SU-DHL-6 (cell line): ENCODE results near the gene NTMT2.

Experiments used
- EZH2phosphoT487 ChIP-seq: fragments of 200-600 bp; sonication (generic), shearing (Covaris generic); conservative IDR thresholded peaks from 2 replicates; pipeline ENCODE4 v1.6.1; 2018; ENCODE audit warnings: mild to moderate bottlenecking, antibody characterized with exemption, low read length, moderate library complexity, mixed read lengths
- TF ChIP-seq, protein P1 (sequence below): fragments of 200-600 bp; sonication (generic); IDR thresholded peaks from one replicate; pipeline ENCODE4 v1.5.1; 2017; ENCODE audit warnings: antibody characterized with exemption, mild to moderate bottlenecking, low read length, moderate library complexity; ENCODE audit not compliant: insufficient read depth, poor library complexity, severe bottlenecking

DNA sequence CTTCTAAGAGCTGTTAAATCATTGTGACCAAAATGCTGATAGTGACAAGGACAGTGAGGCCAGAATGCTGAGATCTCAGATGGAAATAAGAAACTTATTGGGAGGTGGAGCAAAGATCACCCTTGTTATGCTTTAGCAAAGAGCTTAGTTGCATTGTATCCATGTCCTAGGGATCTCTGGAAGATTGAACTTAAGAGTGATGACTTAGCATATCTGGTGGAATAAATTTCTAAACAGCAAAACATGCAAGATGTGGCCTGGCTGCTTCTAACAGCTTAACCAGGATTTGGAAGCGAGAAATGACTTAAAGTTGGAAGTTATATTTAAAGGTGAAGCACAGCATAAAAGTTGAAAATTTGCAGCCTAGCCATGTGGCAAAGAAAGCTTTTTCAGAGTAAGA, 7.7 kb downstream of the NTMT2 start:
- TF ChIP-seq, protein P1, sequence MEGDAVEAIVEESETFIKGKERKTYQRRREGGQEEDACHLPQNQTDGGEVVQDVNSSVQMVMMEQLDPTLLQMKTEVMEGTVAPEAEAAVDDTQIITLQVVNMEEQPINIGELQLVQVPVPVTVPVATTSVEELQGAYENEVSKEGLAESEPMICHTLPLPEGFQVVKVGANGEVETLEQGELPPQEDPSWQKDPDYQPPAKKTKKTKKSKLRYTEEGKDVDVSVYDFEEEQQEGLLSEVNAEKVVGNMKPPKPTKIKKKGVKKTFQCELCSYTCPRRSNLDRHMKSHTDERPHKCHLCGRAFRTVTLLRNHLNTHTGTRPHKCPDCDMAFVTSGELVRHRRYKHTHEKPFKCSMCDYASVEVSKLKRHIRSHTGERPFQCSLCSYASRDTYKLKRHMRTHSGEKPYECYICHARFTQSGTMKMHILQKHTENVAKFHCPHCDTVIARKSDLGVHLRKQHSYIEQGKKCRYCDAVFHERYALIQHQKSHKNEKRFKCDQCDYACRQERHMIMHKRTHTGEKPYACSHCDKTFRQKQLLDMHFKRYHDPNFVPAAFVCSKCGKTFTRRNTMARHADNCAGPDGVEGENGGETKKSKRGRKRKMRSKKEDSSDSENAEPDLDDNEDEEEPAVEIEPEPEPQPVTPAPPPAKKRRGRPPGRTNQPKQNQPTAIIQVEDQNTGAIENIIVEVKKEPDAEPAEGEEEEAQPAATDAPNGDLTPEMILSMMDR = no peak
- TF ChIP-seq EZH2phosphoT487 = no peak
